ENCODE data around the gene CHAC1.

CHAC1 gene

GRCh38 chr15:40918799-40919392 lies 34.4 kb upstream of the CHAC1 start:
- no peaks in the 10 kb centered on the region for H3K36me3 ChIP-seq
- TF ChIP-seq, protein P1, sequence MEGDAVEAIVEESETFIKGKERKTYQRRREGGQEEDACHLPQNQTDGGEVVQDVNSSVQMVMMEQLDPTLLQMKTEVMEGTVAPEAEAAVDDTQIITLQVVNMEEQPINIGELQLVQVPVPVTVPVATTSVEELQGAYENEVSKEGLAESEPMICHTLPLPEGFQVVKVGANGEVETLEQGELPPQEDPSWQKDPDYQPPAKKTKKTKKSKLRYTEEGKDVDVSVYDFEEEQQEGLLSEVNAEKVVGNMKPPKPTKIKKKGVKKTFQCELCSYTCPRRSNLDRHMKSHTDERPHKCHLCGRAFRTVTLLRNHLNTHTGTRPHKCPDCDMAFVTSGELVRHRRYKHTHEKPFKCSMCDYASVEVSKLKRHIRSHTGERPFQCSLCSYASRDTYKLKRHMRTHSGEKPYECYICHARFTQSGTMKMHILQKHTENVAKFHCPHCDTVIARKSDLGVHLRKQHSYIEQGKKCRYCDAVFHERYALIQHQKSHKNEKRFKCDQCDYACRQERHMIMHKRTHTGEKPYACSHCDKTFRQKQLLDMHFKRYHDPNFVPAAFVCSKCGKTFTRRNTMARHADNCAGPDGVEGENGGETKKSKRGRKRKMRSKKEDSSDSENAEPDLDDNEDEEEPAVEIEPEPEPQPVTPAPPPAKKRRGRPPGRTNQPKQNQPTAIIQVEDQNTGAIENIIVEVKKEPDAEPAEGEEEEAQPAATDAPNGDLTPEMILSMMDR (IDR thresholded peaks at IDR 0.05; ENCODE audit: low read depth, low read length) = no peak
- no peak overlapping the region for H3K4me3 ChIP-seq (ENCODE audit: low read depth, low read length)
- DNase-seq = no peak
- H3K27ac ChIP-seq = no peak overlapping the region
- no peaks in the 10 kb centered on the region for H3K9me3 ChIP-seq (ENCODE audit: severe bottlenecking)
- no peaks in the 10 kb centered on the region for H3K27me3 ChIP-seq (ENCODE audit: insufficient read depth, low read depth, severe bottlenecking)

GRCh38 chr15:40921949-40922607 lies 31.2 kb upstream of the CHAC1 start:
- TF ChIP-seq, protein P1 (IDR thresholded peaks at IDR 0.05; ENCODE audit: low read depth, low read length) = no peak
- DNase-seq = no peak
- Histone ChIP-seq H3K27me3 (ENCODE audit: insufficient read depth, low read depth, severe bottlenecking) (no peaks in the 10 kb centered on the region), H3K4me3 (ENCODE audit: low read depth, low read length) (no peak overlapping the region), H3K36me3 (no peaks in the 10 kb centered on the region), H3K27ac (no peak overlapping the region), H3K9me3 (ENCODE audit: severe bottlenecking) (no peaks in the 10 kb centered on the region)

- TF ChIP-seq, protein P1 (IDR thresholded peaks at IDR 0.05; ENCODE audit: low read depth, low read length) = no peak
- Histone ChIP-seq H3K36me3 (no peaks in the 10 kb centered on the region), H3K27ac (no peak overlapping the region), H3K4me3 (ENCODE audit: low read depth, low read length) (no peak overlapping the region), H3K9me3 (ENCODE audit: severe bottlenecking) (no peaks in the 10 kb centered on the region), H3K27me3 (ENCODE audit: insufficient read depth, low read depth, severe bottlenecking) (no peaks in the 10 kb centered on the region)
- DNase-seq = no peak
Observed at GRCh38 chr15:40922608-40923005, 30.7 kb upstream of the CHAC1 start.

GRCh38 chr15:40923551-40923950 lies 29.7 kb upstream of the CHAC1 start:
- Histone ChIP-seq H3K27ac (no peak overlapping the region), H3K27me3 (ENCODE audit: insufficient read depth, low read depth, severe bottlenecking) (no peaks in the 10 kb centered on the region), H3K9me3 (ENCODE audit: severe bottlenecking) (no peaks in the 10 kb centered on the region), H3K36me3 (no peaks in the 10 kb centered on the region), H3K4me3 (ENCODE audit: low read depth, low read length) (no peak overlapping the region)
- no peak for DNase-seq
- TF ChIP-seq, protein P1 (IDR thresholded peaks at IDR 0.05; ENCODE audit: low read depth, low read length) = no peak

DNA sequence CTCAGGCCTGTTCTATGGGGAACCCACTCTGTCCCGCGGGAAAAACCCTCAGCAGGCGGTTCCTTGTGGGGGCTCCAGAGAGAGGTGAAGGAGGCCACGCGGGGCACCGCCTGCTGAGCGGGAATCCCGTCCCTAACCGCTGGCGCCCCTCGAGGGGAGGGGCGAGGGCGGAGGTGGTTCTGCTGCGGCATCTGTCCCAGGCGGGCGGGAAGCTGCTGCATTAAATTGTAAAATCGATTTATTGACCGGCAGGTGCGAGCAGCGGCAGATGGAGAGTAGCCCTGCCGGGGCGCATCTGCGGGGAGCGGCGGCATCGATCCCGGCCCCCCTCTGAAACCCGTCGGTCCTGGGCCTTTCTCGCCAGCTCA lies 27.8 kb upstream of the CHAC1 start:
- no peak overlapping the region for H3K4me3 ChIP-seq (ENCODE audit: low read depth, low read length)
- H3K9me3 ChIP-seq (ENCODE audit: severe bottlenecking) = no peaks in the 10 kb centered on the region
- TF ChIP-seq, protein P1 (IDR thresholded peaks at IDR 0.05; ENCODE audit: low read depth, low read length) = no peak
- no peak for DNase-seq
- no peaks in the 10 kb centered on the region for H3K36me3 ChIP-seq
- H3K27me3 ChIP-seq (ENCODE audit: insufficient read depth, low read depth, severe bottlenecking) = no peaks in the 10 kb centered on the region
- H3K27ac ChIP-seq = peak overlapping the region; percentile 89

All from WERI-Rb-1 (cell line).